GM12865 (cell line): ENCODE data around the gene TP53AIP1.

Experiments
- DNase-seq: peaks from one replicate; pipeline ENCODE4 v3.0.0; 2010; ENCODE audit warnings: low read depth
- H3K4me3 ChIP-seq: 2 replicates; pipeline ENCODE4 v1.5.1; 2011; ENCODE audit warnings: mild to moderate bottlenecking, low read depth, low read length, control low read depth
- TF ChIP-seq, protein P1 (sequence below): IDR thresholded peaks from 2 replicates; pipeline ENCODE4 v1.5.1; 2011; ENCODE audit warnings: low read length, control low read depth, low read depth, inconsistent platforms; ENCODE audit not compliant: insufficient read depth; ENCODE audit errors: missing control alignments

TP53AIP1 gene

DNA sequence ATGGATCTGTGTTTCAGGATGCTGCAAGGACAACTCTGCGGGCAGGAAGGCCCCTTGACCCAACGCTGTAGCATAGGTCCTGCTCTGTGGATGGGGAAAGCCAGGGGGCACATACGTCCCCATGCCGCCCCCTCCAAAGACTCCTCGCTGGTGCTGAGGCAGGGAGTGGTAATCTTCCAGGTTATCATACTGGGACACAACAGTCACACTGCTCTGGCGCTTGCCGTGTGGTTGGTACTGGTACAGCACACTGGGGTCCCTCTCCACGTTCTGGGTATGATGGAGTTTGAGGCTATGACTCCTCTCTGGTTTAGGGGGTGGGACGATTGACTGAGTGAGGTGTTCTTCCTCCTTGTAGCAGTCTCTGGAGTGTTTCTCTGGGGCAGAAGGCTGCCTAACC lies 26.2 kb upstream of the TP53AIP1 start:
- H3K4me3 ChIP-seq = no peak overlapping the region
- DNase-seq = no peak
- TF ChIP-seq, protein P1, sequence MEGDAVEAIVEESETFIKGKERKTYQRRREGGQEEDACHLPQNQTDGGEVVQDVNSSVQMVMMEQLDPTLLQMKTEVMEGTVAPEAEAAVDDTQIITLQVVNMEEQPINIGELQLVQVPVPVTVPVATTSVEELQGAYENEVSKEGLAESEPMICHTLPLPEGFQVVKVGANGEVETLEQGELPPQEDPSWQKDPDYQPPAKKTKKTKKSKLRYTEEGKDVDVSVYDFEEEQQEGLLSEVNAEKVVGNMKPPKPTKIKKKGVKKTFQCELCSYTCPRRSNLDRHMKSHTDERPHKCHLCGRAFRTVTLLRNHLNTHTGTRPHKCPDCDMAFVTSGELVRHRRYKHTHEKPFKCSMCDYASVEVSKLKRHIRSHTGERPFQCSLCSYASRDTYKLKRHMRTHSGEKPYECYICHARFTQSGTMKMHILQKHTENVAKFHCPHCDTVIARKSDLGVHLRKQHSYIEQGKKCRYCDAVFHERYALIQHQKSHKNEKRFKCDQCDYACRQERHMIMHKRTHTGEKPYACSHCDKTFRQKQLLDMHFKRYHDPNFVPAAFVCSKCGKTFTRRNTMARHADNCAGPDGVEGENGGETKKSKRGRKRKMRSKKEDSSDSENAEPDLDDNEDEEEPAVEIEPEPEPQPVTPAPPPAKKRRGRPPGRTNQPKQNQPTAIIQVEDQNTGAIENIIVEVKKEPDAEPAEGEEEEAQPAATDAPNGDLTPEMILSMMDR = no peak

GRCh38 chr11:128967578-128967977 lies 24.9 kb upstream of the TP53AIP1 start:
- H3K4me3 ChIP-seq = no peak overlapping the region
- no peak for DNase-seq
- TF ChIP-seq, protein P1 = no peak

DNA sequence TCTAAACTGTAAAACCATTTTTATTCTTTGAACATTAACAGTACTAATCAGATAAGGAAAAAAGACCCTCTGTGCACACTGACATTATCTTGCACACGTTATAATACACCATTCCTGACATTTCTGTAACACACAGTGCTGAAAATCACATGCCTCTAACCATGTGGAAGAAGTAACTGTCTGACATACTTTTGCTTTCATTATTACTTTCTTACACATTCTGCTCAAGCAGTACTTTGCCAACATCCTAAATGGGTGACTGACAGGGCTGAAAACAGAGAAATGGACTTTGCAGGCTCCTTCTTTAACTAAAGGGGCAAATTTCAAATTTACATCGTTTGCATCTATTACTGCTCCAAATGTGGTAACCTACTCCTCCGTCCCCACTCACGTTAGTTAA lies 22.8 kb upstream of the TP53AIP1 start:
- TF ChIP-seq, protein P1 = no peak
- no peak overlapping the region for H3K4me3 ChIP-seq
- DNase-seq = peak; percentile 52

DNA sequence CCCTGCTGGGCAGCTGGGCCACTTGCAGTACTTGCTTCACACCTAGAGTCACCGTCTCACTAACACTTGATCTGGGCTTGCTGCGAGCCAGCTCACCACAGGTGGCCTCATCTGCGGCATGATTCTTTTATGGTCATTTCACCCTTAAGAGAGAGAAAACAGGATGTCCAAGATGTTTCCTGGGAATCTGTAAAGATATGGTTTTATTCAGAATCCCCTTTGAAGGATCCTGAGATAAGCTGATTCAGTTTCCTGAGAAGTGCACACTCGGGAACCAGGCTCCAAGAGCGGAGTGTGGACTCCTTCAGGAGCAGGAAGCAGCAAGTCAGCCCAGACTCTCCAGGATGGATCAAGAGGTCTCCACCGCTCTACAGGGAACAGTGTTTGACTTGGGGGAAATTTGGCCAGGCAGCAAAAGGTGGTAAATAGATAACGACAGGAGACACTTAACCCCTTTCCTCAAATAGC lies 21.8 kb upstream of the TP53AIP1 start:
- TF ChIP-seq, protein P1 = no peak
- DNase-seq = no peak

GRCh38 chr11:128963744-128964325 lies 21.2 kb upstream of the TP53AIP1 start:
- TF ChIP-seq, protein P1 = no peak
- DNase-seq = no peak
- H3K4me3 ChIP-seq = no peak overlapping the region

More for the DNA sequence above, 21.8 kb upstream of the TP53AIP1 start:
- no peak overlapping the region for H3K4me3 ChIP-seq

GRCh38 chr11:128962896-128963295 lies 20.2 kb upstream of the TP53AIP1 start:
- no peak for DNase-seq
- H3K4me3 ChIP-seq = no peak overlapping the region
- TF ChIP-seq, protein P1 = no peak

DNA sequence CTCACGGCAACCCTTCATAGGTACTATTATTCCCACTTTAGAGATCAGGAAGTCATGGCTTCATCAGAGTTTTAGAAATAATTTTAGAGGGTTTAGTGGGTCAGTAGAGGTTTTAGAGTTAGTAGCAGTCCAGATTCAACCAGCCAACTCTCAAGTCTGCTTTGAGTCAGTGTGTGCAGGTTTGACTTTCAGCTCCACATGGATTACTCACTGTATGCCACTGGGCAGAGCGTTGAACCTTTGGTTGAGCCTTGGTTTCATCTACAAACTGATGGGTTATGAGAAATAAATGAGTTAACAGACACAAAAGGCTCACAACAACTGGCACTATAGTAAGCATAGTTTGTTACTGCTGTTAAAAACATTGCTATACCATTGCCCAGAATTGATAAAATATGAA lies 19.0 kb upstream of the TP53AIP1 start:
- no peak overlapping the region for H3K4me3 ChIP-seq
- DNase-seq = no peak
- TF ChIP-seq, protein P1 = no peak
